Measurements from ENCODE around the gene KRTAP10-1.
"Not testable (repeated sequence)": the region's sequence is repeated elsewhere in the genome, so short reads cannot be mapped to it uniquely, and the experiment has no call there.

KRTAP10-1 gene

DNA sequence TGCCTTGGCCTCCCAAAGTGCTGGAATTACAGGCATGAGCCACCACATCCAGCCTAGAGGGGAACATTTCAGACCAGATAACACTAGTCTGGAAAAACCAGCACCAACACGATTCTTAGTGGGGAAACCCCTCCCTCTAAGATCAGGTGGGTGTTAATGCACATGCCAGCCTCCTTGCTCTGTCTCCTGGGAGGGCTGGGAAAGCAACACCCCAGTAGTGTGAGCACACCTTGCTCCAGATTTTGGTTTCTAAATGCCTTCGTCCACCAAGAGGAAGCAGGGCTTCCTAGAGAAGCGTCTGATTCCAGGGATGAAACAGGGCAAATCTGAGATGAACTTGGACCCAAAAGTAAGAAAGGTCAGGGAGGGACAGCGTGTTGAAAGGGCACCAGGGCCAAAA lies 31.3 kb upstream of the KRTAP10-1 start:
- DNase-seq (ENCODE audit: low spot score) = no peak

DNA sequence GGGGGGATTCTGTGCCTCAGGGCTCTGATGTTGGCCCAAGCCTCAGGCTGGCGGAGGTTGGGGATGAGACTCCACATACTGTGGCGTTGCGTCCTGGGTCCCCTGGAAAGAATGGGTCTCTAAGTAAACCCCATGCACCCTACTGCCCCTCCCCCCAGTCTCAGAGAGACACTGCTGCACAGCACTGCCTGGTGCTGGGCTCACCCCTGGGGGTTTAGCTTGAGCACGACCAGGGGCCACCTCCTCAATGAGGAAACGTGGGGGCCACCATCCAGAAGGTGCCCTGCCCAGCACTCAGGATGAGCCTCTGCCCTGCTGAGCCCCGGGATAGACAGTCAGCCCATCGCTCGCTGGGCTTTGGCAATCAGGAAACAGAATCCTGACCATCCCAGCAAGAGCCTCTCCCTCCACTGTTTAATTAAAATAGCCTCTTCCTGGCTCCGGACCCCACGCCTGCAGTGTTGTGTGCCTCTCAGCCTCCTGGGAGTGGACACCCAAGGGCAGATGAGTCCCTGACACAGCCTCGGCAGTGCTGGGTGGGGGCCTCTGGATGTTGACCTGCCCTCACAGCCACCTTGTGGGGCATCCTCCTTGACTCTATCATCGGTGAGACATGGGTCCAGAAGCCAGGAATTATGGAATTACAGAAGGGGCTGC lies 30.0 kb upstream of the KRTAP10-1 start:
- DNase-seq (ENCODE audit: low spot score) = no peak

DNA sequence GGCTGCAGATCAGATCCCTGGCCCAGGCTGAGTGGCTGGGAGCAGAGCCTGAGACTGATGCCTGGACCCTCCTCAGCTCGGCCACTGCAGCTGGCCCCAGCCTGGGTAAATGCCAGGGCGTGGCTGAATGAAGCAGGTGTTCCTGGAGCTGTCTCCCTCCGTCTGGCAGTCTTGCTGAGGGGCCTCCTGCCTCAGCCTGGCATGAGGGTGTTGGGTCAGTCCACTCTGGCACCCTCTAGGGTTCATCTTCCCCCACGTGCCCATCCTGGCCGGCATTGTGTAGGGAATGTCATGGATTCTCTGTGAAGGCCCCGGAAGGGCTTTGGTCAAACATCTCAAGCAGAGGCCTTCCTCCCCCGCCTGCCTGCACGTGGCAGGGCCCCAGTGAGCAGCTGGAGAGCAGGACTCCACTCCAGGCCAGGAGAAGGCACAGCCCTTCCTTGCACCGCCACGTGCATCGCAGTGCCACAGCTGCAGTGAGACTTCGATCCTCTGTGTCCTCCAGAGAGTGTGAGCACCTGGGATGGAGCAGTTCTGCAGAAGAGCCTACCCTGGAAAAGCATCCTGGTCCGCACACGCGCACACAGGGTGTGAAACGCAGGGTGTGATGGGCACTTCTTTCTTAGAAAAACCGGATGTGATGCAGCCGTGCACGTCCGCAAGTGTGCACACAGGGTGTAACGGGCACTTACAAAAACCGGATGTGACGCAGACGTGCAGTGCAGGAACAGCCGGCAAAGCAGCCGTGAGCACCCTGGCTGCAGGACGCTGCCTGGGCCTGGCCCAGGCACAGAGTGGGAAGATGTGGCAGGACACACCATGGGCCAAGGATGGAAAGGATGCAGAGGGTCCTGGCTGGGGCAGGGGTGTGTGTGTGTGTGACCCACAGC lies 28.9 kb upstream of the KRTAP10-1 start:
- no peak for DNase-seq (ENCODE audit: low spot score)

DNA sequence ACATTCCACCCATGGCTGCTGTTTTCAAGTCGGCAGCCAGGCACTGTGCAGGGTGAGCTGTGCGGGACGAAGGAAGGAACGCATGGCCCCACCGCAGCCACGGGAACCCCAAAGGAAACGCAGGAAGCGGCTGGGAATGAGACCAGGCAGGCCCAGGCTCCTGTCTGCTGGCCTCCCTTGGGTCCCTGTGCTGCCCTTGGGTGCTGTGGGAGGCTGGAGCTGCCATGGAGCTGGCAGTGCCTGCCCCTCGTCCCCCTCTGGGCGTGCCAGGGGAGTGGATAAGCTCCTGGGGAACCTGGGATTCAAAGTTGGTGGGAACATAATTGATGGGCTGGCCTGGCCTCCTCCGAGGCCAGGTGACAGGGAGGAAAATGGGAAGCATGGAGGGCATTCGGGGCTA lies 28.3 kb upstream of the KRTAP10-1 start:
- DNase-seq (ENCODE audit: low spot score) = no peak

DNA sequence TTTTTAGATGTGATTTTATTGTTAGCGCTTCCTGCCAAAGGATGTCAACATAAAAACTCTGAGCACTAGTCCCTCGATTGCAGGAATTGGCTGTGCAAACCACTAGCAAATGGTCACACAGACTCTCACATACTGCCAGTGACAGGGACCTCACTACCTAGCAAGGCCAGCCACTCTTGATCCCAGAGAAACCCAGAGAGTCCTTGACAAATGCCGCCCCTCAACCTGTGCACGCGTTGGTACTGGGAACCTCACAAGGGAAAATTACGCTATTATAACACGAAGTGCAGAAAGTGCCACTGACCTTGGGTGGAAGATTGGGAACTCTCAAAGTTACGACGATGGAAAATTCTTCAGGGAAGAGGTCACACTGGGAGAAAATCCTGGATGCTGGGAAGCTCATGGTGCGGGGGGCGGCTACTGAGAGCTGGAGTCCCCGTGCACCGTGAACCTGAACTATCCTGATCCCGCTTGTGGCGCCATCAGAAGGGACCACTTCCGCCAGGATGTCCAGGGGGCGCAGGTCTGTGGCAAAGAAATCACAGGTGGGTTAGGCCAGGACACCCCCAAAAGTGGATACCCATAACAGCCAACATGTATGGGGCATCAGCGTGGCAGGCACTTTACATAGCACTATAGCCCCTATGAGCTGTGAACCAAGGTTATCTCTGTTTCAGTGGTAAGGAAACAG lies 27.6 kb upstream of the KRTAP10-1 start:
- no peak for DNase-seq (ENCODE audit: low spot score)

DNA sequence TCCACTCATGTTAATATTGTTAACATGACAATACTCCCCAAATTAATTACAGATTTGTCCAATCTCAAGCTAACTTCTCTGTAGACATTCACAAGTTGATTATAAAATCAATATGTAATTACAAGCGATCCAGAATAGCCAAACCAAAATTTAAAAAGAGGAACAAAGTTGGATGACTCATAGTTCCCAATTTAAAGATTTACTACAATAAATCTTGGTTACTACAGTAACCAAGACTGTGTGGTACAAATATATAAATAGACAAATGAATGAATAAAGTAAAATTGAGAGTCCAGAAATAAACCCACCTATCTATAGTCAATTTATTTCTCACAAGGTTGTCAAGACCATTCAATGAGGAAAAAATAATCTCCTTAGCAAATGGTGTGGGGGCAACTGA lies 26.4 kb upstream of the KRTAP10-1 start:
- no peak for DNase-seq (ENCODE audit: low spot score)

DNA sequence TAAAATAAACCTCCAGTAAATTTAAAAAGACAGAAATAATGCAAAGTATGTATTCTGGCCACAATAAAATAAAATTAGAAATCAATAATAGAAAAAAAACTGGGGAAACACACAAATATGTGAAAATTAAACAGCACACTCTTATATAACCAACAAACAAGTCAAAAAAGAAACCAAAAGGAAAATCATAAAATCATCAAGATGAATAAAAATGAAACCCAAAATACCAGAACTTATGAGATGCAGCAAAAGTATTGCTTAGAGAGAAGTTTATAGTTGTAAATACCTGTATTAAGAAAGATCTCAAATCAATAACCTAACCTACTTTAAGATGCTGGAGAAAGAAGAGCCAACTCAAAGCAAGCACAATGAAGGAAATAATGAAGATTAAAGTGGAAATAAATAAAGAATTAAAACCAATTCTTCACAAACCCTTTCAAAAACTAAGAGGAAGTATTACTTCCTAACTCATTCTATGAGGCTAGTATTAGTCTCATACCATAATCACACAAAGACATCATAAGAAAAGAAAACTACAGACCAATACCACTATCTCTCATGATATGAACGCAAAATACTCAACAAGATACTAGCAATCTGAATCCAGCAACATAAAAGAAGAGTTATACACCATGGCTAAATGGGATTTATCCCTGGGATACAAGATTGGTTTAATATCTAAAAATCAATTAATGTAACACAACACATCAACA lies 25.0 kb upstream of the KRTAP10-1 start:
- no peak for DNase-seq (ENCODE audit: low spot score)

DNA sequence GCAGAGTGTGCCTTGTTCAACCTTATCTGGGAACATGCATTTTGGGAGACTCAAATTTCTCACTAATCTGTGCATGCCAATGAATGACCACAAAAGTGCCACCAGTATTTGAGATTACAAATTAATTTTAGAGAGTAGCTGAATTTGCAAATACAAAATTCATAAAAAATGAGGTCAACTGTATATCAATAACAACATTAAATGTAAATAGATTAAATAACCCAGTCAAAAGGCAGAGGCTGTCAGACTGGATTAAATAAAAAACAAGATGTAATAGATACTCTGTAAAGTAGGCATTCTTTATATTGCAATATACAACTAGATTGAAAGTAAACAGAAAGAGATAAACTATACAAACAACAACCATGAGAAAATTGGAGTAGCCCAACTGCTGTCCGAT lies 24.1 kb upstream of the KRTAP10-1 start:
- no peak for DNase-seq (ENCODE audit: low spot score)

DNA sequence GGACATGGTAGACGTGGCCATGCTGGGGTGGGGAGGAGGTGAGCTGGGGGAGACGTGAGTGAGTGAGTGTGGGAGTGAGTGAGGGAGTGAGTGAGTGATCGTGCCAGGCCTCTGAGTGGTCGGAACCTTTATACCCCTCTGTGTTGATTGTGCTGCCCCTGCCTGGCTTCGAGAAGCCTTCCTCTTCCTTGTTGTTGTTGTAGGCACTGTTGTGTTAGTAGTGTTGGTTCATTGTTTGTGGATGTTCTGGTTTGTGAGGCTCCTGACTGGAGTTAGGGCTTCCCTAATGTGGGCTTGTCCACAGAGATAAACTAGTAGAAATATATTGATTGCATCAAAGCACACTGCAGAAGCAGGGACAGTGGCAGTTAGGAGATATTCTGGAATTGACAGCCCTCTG lies 18.7 kb upstream of the KRTAP10-1 start, which contains the start of gene KRTAP10-3:
TSS of gene KRTAP10-3 (minus strand) at position 101 of the 400 bp plus-strand sequence. CDS start at position 21, 80 bp downstream.
- no peak for DNase-seq (ENCODE audit: low spot score)

DNA sequence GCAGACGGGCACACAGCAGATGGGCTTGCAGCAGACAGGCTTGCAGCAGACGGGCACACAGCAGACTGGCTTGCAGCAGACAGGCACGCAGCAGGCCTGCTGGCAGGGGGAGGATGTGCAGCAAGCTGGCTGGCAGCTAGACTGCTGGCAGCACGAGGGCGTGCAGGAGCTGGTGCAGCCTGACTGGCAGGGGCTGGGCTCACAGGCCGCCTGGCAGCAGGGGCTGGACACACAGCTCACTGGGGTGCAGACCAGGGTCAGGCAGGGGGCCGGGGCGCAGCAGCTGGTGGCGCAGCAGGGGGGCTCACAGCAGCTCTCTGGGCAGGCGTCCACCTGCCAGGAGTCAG lies 18.3 kb upstream of the KRTAP10-1 start:
- not testable (repeated sequence) for DNase-seq (ENCODE audit: low spot score)

DNA sequence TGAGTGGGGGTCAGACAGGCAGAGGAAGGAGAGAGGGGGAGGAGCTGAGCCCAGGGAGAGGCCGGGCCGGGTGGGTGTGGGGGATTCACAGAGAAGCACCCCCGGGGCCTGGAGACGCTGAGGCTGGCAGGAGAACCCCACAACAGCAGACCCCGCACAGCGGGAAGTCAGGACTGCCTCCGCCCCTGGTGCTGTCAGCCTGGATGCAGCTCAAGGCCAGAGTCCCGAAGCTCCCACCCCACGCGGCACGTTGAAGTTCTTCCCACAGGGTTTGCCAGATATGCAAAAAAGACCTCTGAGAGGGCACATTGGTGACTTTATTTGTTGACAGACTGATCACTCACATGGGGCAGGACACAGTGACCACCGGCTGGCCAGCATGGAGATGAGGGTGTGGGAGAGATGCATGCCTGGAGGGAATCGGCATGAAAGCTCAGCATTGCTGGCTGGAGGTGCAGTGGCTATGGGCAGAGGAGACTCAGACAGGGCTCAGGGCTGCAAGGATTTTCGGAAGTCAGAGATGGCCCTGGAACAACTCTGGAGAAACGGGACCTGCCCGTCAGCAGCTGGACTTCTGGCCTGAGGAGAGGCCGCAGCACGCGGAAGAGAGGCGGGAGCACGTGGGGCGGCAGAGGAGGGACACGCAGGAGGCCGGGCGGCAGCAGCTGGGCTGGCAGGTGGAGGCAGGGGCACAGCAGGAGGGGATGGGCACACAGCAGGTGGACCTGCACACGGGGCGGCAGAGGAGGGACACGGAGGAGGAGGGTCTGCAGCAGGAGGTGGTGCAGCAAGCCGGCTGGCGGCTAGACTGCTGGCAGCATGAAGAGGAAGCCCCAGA lies 17.7 kb upstream of the KRTAP10-1 start:
- DNase-seq (ENCODE audit: low spot score) = no peak

DNA sequence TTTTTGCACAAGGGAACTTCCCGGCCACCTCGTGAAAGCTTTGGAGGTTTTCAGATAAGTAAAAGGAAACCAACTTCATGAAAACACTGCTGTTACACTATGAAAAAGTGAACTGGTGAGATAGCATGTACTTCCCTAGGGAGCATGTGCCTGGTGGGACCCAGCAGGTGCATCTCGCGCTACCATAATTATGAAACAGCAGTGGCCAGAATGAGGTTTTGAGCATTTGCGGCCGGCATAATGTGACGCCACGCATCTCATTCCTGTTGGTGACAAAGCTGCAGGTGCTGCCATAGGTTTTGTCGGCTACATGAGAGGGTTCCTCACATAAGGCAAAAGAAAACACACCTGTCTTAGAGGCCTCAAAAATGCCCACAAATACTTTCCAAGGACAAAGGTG lies 16.9 kb upstream of the KRTAP10-1 start:
- no peak for DNase-seq (ENCODE audit: low spot score)

DNA sequence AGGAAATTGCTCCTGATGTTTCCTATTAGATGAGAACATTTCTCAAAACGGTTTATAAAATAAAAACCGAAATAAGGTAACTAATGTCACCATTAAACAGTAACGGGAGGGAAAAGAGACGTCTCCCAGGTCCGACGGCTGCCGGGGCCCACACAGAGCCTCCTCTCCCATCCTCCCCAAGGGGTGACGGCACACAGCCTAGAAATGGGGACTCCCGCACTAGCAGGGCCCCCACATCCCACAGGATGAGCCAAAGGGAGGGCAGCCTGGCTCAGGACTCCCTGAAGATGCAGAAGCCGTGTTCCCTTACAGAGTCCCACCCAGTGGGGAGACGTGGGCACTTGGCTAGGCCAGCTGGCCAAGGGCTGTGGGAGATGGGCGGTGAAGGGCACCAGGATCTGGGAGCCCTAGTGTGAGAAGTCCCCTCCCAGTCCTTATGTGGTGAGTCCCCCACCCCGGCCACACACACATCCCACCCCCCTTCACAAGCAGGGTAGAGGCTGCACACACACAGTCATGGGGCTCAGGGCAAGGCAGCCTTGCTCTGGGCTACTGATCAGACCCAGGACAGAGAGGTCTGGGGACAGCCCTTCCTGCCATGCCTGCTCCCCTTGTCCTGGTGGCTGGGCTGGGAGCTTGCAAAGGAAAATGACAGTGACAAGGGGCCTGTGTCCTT lies 15.3 kb upstream of the KRTAP10-1 start:
- DNase-seq (ENCODE audit: low spot score) = no peak

DNA sequence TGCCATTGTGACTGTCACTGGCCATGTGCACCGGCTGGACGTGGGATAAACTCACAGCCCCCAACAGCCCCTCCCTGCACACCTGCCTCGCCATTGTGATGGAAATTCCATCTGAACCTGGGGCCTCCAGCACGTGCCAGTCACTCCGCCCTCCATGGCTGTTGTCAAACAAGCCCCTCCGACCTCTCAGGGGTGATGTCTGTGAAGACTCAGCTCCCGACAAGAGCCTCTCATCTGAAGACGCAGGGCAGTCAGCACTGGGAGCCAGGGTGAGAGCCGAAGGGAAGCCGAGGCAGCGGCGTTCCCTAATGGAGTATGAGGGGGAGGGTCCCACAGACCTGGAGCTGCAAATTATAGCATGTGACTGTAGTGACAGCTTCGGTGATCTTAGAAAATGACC lies 12.7 kb upstream of the KRTAP10-1 start:
- no peak for DNase-seq (ENCODE audit: low spot score)

DNA sequence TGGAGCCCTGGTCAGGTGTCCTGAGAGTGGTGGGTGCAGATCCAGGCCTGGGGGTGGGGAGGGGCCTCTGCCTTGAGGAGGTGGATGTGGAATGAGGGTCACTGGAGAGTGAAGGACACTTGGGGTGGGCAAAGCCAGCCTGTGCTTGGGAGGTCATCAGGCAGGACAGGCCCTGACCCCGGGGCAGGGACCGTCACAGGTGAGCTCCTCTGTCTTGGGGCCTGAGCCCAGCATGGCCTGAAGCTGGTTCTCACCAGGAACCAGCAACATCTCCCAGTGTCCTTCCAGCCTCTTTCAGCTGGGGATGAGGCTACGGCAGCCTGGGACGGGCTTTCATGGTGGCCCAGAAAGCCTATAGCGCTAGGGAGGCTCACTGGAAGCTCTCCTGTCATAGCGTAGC lies 12.1 kb upstream of the KRTAP10-1 start:
- no peak for DNase-seq (ENCODE audit: low spot score)

DNA sequence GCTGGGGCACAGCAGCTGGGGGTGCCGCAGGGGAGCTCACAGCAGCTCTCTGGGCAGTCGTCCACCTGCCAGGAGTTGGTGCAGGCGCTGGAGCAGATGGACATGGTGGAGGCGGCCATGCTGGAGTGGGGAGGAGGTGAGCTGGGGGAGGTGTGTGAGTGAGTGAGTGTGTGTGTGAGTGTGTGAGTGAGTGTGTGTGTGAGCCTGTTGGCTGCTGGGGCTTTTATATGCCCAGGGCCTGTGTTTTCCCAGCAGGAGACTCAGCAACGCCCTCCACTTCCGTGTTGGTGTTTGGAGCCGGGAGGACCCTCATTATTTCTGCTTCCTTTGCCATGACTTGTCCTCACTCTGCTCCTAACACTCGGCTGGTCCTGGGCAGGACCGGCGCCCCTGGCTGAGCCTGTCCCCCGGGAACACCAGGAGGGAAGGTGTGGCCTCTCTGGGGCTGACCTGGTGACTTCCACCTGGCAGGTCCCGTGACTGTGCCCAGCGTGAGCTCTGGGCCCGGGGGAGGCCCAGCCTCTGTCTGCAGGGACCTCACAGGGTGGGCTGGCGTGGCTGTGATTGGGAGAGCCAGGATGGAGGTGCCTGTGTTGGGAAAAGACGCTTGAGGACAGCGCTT lies 11.5 kb upstream of the KRTAP10-1 start, which contains the start of gene KRTAP10-2:
TSS of gene KRTAP10-2 (minus strand) at position 166 of the 622 bp plus-strand sequence. CDS start at position 119, 47 bp downstream.
- no peak for DNase-seq (ENCODE audit: low spot score)

DNA sequence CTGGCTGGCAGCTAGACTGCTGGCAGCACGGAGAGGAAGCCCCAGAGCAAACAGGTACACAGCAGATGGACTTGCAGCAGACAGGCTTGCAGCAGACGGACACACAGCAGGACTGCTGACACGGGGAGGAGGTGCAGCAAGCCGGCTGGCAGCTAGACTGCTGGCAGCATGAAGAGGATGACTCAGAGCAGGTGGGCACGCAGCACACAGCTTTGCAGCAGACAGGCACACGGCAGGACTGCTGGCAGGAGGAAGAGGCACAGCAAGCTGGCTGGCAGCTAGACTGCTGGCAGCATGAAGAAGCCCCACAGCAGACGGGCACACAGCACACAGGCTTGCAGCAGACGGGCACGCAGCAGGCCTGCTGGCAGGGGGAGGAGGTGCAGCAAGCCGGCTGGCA lies 10.8 kb upstream of the KRTAP10-1 start:
- DNase-seq (ENCODE audit: low spot score) = no peak

DNA sequence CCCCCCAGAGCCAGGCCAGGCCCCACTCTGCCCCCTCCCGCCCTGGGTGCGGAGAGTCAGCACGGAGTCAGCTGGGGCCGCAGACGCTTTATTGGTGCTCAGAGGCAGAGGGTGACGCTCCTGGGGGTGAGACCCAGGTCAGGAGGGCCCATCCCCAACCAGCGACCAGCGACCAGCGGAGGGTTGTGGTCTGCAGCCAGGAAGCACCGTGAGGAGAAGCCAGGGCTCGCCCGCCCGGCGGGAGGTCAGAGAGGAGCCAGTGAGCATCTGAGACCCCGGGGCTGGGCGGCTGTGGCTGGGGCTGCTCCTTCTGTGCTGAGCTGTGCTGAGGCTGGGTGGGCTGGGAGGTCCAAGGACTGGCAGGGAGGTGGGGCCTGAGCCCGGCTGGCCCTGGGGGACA lies 10.3 kb upstream of the KRTAP10-1 start:
- DNase-seq (ENCODE audit: low spot score) = not testable (repeated sequence)

DNA sequence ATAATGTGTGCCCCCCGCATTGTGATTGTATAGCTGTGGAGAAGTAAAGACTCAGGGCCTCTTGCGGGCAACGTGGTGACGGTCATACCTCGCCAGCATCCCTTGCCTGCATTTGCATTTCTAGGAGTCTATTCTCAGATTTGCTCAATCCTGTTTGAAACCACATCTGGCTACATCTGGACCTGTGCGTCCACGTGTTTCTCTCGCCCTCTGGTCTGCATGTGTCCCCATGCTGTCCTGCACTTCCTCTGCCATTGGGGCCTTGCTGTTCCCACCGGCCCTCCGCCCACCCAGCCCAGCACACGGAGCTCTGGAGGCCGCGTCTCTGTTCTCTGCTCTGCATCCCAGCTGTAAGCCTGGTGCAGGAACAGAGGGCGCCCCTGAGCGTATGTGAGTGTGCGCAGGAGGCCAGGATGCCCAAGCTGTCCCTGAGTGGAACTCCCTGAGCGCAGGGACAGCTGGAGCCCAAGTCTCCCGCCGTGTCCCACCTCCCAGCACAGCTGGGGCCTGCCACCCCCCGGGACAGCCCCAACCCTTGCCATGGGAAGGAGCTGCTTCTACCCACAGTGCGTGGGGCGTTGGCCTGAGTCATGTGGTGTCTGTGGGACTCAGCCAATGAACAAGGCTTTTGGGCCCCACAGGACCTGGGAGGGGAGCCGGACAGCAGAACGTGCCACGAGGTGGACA lies 9.7 kb upstream of the KRTAP10-1 start:
- no peak for DNase-seq (ENCODE audit: low spot score)

DNA sequence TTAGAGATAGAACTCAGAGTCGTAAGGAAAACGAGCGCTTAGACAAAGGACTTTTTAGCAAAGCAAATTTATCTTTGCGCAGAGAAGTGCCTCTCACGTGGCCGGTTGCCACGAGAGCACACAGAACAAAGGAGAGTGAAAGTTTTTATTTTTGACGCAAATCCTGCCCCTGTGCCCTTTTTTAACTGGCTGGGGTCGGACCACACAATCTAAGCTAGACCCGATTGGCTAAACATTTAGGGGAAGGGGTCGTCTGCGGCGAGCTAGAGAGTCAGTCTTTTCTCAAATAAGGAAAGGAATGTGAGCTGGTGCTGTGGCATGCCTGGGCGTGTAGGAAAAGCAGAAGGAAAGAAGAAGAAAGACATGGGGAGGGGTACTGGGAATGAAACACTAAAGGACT lies 8.9 kb upstream of the KRTAP10-1 start:
- no peak for DNase-seq (ENCODE audit: low spot score)

Measured in AG08396 (cell line).